Measurements from ENCODE around the gene ZBTB1.

ZBTB1 gene

DNA sequence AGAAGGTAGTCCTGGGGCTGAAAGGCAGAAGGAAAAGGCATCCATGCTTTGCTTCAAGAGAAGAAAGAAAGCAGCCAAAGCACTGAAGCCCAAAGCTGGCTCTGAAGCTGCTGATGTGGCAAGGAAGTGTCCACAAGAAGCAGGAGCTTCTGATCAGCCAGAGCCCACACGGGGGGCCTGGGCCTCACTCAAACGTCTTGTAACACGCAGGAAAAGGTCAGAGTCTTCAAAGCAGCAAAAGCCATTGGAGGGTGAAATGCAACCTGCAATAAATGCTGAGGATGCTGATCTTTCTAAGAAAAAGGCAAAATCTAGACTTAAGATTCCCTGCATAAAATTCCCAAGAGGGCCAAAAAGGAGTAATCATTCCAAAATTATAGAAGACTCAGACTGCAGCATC, 36.1 kb upstream of the ZBTB1 start:
- H3K9ac ChIP-seq (ENCODE audit: low read depth, low read length), result no peak overlapping the region
- H3K36me3 ChIP-seq (ENCODE audit: control insufficient read depth, insufficient read depth, low read length), result no peaks in the 10 kb centered on the region
- peaks cover 7% of the 10 kb centered on the region for H3K27me3 ChIP-seq (ENCODE audit: control insufficient read depth, insufficient read depth, low read length)
- no peaks in the 10 kb centered on the region for H3K9me3 ChIP-seq (ENCODE audit: control insufficient read depth, insufficient read depth, low read length)
- no peak overlapping the region for H3K4me3 ChIP-seq (ENCODE audit: low read depth, low read length)
- peaks cover 4% of the 10 kb centered on the region for H3K4me1 ChIP-seq (ENCODE audit: control insufficient read depth, insufficient read depth, low read length)

DNA sequence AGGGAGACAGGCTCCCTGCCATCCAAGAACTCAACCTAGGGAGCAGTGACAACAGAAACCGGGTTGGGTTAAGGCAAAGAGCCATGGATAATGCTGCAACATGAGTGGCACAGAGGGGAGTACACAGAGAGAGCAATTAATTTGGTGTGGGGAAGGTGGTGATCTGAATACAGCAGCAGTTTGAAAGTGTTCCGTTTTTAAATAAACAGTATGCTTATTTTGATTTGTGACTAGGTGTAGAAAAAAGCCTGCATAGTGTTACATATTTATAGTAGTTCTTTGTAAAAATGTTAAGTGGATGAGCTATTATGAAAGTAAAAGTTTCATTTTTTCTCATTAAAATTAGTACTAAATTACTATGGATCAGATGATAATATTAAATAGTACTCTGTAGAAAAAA, 30.5 kb upstream of the ZBTB1 start:
- no peaks in the 10 kb centered on the region for H3K9me3 ChIP-seq (ENCODE audit: control insufficient read depth, insufficient read depth, low read length)
- no peaks in the 10 kb centered on the region for H3K27me3 ChIP-seq (ENCODE audit: control insufficient read depth, insufficient read depth, low read length)
- no peak overlapping the region for H3K9ac ChIP-seq (ENCODE audit: low read depth, low read length)
- peaks cover 2% of the 10 kb centered on the region for H3K4me1 ChIP-seq (ENCODE audit: control insufficient read depth, insufficient read depth, low read length)
- no peaks in the 10 kb centered on the region for H3K36me3 ChIP-seq (ENCODE audit: control insufficient read depth, insufficient read depth, low read length)
- no peak overlapping the region for H3K4me3 ChIP-seq (ENCODE audit: low read depth, low read length)

DNA sequence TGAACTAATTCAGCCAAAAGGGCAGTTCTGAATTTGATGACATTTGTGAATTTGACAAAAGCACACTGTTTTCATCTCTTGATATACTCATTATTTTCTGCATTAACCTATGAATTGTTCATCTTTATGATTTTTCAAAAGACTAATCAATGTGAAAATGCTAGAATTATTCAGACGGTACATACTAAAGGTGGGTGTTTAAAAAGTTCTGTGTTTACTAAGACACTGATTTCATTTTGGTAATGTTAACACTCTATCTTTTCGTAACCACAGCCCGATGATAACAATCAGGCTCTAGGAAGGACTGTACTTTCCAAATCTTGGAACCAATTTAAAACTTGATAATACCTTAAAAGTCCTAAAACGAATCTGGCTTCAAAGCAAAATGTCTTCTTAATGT, 29.9 kb upstream of the ZBTB1 start:
- Histone ChIP-seq H3K27me3 (ENCODE audit: control insufficient read depth, insufficient read depth, low read length) (no peaks in the 10 kb centered on the region), H3K4me3 (ENCODE audit: low read depth, low read length) (no peak overlapping the region), H3K9ac (ENCODE audit: low read depth, low read length) (no peak overlapping the region), H3K9me3 (ENCODE audit: control insufficient read depth, insufficient read depth, low read length) (no peaks in the 10 kb centered on the region), H3K36me3 (ENCODE audit: control insufficient read depth, insufficient read depth, low read length) (no peaks in the 10 kb centered on the region), H3K4me1 (ENCODE audit: control insufficient read depth, insufficient read depth, low read length) (peaks cover 2% of the 10 kb centered on the region)

DNA sequence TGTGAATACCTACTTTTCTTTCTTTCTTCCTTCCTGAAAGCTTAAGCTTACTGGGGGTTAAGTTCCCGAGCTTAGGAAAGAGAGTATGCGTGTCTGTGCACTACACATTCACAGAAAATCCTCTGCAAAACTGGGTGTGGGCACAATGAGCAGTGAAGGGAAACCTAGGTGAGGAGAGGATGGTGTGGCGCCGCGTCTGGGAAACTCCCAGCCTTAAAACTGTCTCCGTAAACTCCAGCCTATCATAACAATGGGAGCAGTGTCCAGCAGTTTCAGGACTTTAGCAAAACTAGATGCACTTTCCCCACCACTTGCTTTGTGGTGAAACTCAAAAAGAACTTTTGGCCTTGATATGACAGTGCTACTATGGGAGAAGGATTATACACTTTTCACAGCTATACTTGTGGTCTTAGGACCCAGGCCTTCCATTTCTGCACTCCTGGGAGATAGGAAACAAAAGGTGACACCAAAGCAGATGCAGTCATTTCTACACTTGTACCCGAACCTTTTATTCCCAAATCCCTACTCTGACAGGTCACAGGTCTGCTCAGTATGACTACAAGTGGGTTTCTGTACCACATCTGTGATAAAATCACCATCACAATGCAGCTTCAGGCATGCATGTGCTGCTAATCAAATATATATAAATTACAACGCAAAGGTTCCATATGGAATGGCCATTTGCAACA, 28.8 kb upstream of the ZBTB1 start:
- Histone ChIP-seq H3K36me3 (ENCODE audit: control insufficient read depth, insufficient read depth, low read length) (no peaks in the 10 kb centered on the region), H3K4me3 (ENCODE audit: low read depth, low read length) (no peak overlapping the region), H3K27me3 (ENCODE audit: control insufficient read depth, insufficient read depth, low read length) (no peaks in the 10 kb centered on the region), H3K4me1 (ENCODE audit: control insufficient read depth, insufficient read depth, low read length) (peaks cover 2% of the 10 kb centered on the region), H3K9ac (ENCODE audit: low read depth, low read length) (no peak overlapping the region), H3K9me3 (ENCODE audit: control insufficient read depth, insufficient read depth, low read length) (no peaks in the 10 kb centered on the region)

DNA sequence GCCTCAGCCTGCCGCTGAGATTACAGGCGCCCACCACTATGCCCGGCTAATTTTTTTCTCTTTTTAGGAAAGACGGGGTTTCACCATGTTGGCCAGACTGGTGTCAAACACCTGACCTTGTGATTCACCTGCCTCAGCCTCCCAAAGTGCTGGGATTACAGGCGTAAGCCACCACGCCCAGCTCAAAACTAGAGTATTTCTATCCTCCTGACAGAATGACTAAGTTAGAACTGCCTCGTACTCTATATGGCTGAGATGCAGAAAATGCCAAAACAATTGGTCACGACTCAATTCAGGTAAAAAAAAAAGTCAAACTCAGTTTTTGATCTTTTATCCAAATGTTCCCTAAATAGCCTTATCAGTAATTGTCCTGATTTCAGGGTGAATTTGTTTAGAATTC, 28.1 kb upstream of the ZBTB1 start:
- H3K9me3 ChIP-seq (ENCODE audit: control insufficient read depth, insufficient read depth, low read length), result no peaks in the 10 kb centered on the region
- no peak overlapping the region for H3K4me3 ChIP-seq (ENCODE audit: low read depth, low read length)
- no peaks in the 10 kb centered on the region for H3K27me3 ChIP-seq (ENCODE audit: control insufficient read depth, insufficient read depth, low read length)
- no peaks in the 10 kb centered on the region for H3K36me3 ChIP-seq (ENCODE audit: control insufficient read depth, insufficient read depth, low read length)
- H3K9ac ChIP-seq (ENCODE audit: low read depth, low read length), result no peak overlapping the region
- H3K4me1 ChIP-seq (ENCODE audit: control insufficient read depth, insufficient read depth, low read length), result peaks cover 2% of the 10 kb centered on the region

DNA sequence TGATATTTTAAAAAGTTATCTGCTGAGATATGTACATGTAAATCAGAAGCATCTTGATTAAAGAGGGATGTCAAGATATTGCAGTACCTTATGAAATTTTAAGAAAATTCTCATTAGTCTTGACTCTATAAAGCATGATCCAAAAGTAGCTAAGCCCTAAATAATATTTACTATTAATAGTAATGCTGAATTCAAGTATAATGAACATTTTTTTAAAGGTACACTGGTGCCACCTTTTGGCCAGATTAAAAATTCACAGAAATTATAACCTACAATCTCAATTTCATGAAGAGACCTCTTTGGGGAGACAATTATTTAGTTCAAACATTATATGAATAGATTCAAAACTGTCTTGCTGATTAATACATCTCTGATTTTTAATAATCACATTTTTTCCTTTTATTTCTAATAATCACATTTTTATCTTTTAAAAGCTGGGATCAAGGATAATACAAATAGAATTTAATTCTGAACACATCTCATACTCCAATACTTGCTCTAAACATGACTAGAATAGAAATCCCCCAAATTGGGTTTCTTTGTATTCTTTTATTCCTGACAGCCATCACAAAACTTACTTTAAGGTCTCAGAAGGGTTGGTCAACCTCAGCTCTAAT, 25.8 kb upstream of the ZBTB1 start:
- no peak overlapping the region for H3K9ac ChIP-seq (ENCODE audit: low read depth, low read length)
- H3K27me3 ChIP-seq (ENCODE audit: control insufficient read depth, insufficient read depth, low read length), result no peaks in the 10 kb centered on the region
- H3K36me3 ChIP-seq (ENCODE audit: control insufficient read depth, insufficient read depth, low read length), result no peaks in the 10 kb centered on the region
- H3K4me3 ChIP-seq (ENCODE audit: low read depth, low read length), result no peak overlapping the region
- H3K9me3 ChIP-seq (ENCODE audit: control insufficient read depth, insufficient read depth, low read length), result no peaks in the 10 kb centered on the region
- peaks cover 2% of the 10 kb centered on the region for H3K4me1 ChIP-seq (ENCODE audit: control insufficient read depth, insufficient read depth, low read length)

DNA sequence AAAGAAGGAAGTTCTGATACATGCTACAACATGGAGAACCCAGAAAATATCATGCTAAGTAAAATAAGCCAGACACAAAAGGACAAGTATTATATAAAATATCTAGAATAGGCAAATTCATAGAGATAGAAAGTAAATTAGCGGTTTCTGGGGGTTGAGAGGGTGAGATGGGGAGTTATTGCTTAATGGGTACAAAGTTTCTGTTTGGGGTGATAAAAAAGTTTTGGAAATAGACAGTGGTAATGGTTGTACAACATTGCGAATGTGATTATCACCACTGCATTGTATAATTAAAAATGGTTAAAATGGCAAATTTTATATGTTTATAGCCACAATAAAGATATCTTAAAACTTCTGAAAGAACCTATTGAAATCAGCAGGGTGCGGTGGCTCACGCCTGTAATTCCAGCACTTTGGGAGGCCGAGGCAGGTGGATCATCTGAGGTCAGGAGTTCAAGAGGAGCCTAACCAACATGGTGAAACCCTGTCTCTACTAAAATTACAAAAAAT, 15.9 kb upstream of the ZBTB1 start:
- Histone ChIP-seq H3K27me3 (ENCODE audit: control insufficient read depth, insufficient read depth, low read length) (no peaks in the 10 kb centered on the region), H3K36me3 (ENCODE audit: control insufficient read depth, insufficient read depth, low read length) (peaks cover 8% of the 10 kb centered on the region), H3K4me3 (ENCODE audit: low read depth, low read length) (no peak overlapping the region), H3K9ac (ENCODE audit: low read depth, low read length) (no peak overlapping the region), H3K4me1 (ENCODE audit: control insufficient read depth, insufficient read depth, low read length) (no peaks in the 10 kb centered on the region), H3K9me3 (ENCODE audit: control insufficient read depth, insufficient read depth, low read length) (no peaks in the 10 kb centered on the region)

DNA sequence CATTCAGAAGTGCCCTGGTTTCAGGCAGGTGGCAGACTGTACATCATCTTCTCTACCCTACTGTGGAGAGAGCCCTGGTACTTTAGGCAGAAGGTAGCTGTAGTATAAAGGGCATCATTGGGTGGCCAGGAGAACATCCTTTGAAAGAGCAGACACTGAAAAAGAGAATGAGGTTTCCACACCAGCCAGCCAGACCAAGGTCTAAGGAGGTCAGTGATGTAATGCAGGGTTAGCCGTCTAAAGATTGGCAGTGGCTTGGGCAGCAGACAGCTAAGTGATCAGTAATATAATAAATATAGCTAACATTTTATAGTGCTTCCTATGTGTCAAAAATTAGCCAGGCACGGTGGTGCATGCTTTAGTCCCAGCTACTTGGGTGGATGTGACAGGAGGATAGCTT, 12.9 kb upstream of the ZBTB1 start:
- no peaks in the 10 kb centered on the region for H3K4me1 ChIP-seq (ENCODE audit: control insufficient read depth, insufficient read depth, low read length)
- no peak overlapping the region for H3K9ac ChIP-seq (ENCODE audit: low read depth, low read length)
- no peaks in the 10 kb centered on the region for H3K27me3 ChIP-seq (ENCODE audit: control insufficient read depth, insufficient read depth, low read length)
- no peak overlapping the region for H3K4me3 ChIP-seq (ENCODE audit: low read depth, low read length)
- H3K36me3 ChIP-seq (ENCODE audit: control insufficient read depth, insufficient read depth, low read length), result peaks cover 8% of the 10 kb centered on the region
- H3K9me3 ChIP-seq (ENCODE audit: control insufficient read depth, insufficient read depth, low read length), result no peaks in the 10 kb centered on the region

DNA sequence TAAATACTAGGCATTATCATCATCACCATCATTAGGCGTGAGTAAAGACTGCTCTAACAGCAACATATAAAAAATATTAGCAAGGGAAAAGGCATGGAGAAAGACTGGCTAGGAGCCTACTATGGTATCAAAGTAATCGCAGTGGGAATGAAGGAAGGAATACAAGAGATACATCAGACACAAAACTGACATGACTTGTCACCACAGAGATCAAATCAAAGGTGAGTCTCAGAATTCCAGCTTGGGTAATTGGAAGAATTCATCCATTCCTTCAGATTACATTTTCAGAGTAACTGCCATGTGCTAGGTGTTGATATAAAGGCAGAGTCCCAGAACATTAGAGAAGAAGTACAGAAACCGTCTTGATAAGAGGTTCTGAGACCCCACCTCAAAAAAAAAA, 11.1 kb upstream of the ZBTB1 start:
- no peaks in the 10 kb centered on the region for H3K36me3 ChIP-seq (ENCODE audit: control insufficient read depth, insufficient read depth, low read length)
- no peaks in the 10 kb centered on the region for H3K4me1 ChIP-seq (ENCODE audit: control insufficient read depth, insufficient read depth, low read length)
- no peak overlapping the region for H3K9ac ChIP-seq (ENCODE audit: low read depth, low read length)
- no peak overlapping the region for H3K4me3 ChIP-seq (ENCODE audit: low read depth, low read length)
- H3K9me3 ChIP-seq (ENCODE audit: control insufficient read depth, insufficient read depth, low read length), result no peaks in the 10 kb centered on the region
- H3K27me3 ChIP-seq (ENCODE audit: control insufficient read depth, insufficient read depth, low read length), result no peaks in the 10 kb centered on the region

DNA sequence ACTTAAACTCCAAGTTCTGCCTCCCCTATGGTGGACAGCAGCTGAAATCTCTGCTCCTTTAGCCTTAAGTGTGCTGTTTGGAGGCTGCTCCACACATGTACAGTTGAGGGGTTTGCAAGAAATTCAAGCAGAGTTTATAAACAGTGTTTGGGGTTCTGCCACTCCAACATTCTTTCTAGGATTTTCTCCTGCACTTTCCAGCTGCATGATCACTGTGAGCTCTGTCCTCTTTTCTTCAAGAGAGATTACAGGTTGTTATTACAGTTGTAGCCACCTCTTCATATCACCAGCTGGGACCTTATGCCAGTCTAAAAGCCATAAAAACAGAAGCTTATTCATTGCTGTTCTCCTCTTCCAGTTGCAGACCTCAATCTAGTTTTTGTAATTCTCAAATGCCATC, 9.3 kb upstream of the ZBTB1 start:
- H3K9me3 ChIP-seq (ENCODE audit: control insufficient read depth, insufficient read depth, low read length), result no peaks in the 10 kb centered on the region
- no peaks in the 10 kb centered on the region for H3K36me3 ChIP-seq (ENCODE audit: control insufficient read depth, insufficient read depth, low read length)
- H3K4me1 ChIP-seq (ENCODE audit: control insufficient read depth, insufficient read depth, low read length), result no peaks in the 10 kb centered on the region
- no peaks in the 10 kb centered on the region for H3K27me3 ChIP-seq (ENCODE audit: control insufficient read depth, insufficient read depth, low read length)
- H3K4me3 ChIP-seq (ENCODE audit: low read depth, low read length), result no peak overlapping the region
- no peak overlapping the region for H3K9ac ChIP-seq (ENCODE audit: low read depth, low read length)

DNA sequence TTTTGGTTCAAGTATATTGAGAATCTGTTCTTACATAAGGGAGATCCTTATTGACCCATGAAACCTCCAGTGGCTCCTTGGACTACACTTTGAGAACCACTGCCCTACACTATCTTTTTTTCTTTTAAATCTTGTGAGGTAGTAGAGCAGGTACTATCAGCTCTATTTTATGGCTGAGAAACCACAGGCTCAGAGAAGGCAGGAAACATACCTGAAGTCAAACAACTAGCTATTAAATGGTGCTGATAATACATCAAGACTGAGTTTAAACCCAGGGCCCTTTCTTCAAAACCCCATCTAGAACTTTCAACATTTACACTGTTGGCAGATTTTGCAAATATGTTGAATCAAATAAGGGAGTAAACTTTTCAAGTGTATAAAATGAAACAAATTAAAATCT, 7.8 kb upstream of the ZBTB1 start:
- Histone ChIP-seq H3K9ac (ENCODE audit: low read depth, low read length) (no peak overlapping the region), H3K9me3 (ENCODE audit: control insufficient read depth, insufficient read depth, low read length) (no peaks in the 10 kb centered on the region), H3K4me3 (ENCODE audit: low read depth, low read length) (no peak overlapping the region), H3K4me1 (ENCODE audit: control insufficient read depth, insufficient read depth, low read length) (peaks cover 5% of the 10 kb centered on the region), H3K36me3 (ENCODE audit: control insufficient read depth, insufficient read depth, low read length) (no peaks in the 10 kb centered on the region), H3K27me3 (ENCODE audit: control insufficient read depth, insufficient read depth, low read length) (no peaks in the 10 kb centered on the region)

DNA sequence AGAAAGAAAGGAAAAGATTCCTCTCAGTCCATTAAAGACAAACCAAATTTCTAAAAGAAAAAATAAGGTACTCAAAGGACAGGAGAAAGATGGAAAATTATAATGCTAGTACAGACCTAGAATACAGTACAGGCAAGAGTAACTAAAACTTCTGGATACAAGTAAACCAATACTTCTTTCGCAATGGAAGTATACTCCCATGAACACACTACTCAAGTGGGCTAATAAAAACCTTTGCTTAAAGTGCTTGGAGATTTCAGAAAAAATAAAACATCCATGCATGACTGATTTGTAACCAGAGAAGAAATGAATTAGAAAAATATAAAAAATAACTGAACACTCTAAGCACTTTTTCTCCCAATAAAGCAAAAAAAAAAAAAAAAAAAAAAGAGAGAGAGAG, 4.5 kb upstream of the ZBTB1 start:
- no peak overlapping the region for H3K9ac ChIP-seq (ENCODE audit: low read depth, low read length)
- H3K36me3 ChIP-seq (ENCODE audit: control insufficient read depth, insufficient read depth, low read length), result no peaks in the 10 kb centered on the region
- peaks cover 7% of the 10 kb centered on the region for H3K4me1 ChIP-seq (ENCODE audit: control insufficient read depth, insufficient read depth, low read length)
- no peaks in the 10 kb centered on the region for H3K27me3 ChIP-seq (ENCODE audit: control insufficient read depth, insufficient read depth, low read length)
- no peaks in the 10 kb centered on the region for H3K9me3 ChIP-seq (ENCODE audit: control insufficient read depth, insufficient read depth, low read length)
- H3K4me3 ChIP-seq (ENCODE audit: low read depth, low read length), result no peak overlapping the region

Measured in iPS-15b (cell line).